Panc1 (cell line): ENCODE results near the gene GUK1.

Experiments
- CTCF ChIP-seq: fragments of 450-650 bp; IDR thresholded peaks from 2 replicates; pipeline ENCODE4 v1.5.1; 2017; ENCODE audit warnings: mild to moderate bottlenecking
- POLR2AphosphoS5 ChIP-seq: IDR thresholded peaks from 2 replicates; pipeline ENCODE4 v1.6.1; 2012; ENCODE audit warnings: mild to moderate bottlenecking, low read depth, low read length, moderate library complexity
- SIN3A ChIP-seq: IDR thresholded peaks from 2 replicates; pipeline ENCODE4 v1.6.1; 2012; ENCODE audit warnings: low read depth, mild to moderate bottlenecking, low read length, moderate library complexity, borderline replicate concordance; ENCODE audit not compliant: insufficient read depth

GRCh38 chr1:228166170-228166936 is 26.3 kb downstream of the GUK1 start:
- TF ChIP-seq CTCF (no peak; the same call in 1 of the 2 replicates), POLR2AphosphoS5 (no peak), SIN3A (0 out of 2 replicates have a peak, but pooled peaks have one; percentile 75)
